ENCODE data around the gene SERP2. TPM values are rescaled to one million over a fixed set of nuclear protein-coding genes. Genes with fewer than 3 reads are reported as not detected.

Gene SERP2
- total RNA-seq, 1 experiment from 2014 or later = 1.2 TPM

- Histone ChIP-seq H3F3A (ENCODE audit: low read length, unreplicated experiment) (no peaks in the 10 kb centered on the region), H3K27me3 (ENCODE audit: low read length) (no peaks in the 10 kb centered on the region), H2AFZ (ENCODE audit: low read length) (no peak overlapping the region), H3K9ac (ENCODE audit: low read length) (no peak overlapping the region), H4K20me1 (ENCODE audit: low read length) (no peaks in the 10 kb centered on the region), H3K79me2 (ENCODE audit: low read length) (no peaks in the 10 kb centered on the region), H3K4me1 (ENCODE audit: insufficient read depth, low read length) (no peaks in the 10 kb centered on the region), H3K27ac (ENCODE audit: low read length) (no peak overlapping the region), H3K4me3 (ENCODE audit: low read length) (no peak overlapping the region), H3K4me2 (ENCODE audit: low read length) (no peak overlapping the region), H3K9me3 (ENCODE audit: low read length) (no peaks in the 10 kb centered on the region), H3K36me3 (ENCODE audit: low read depth, low read length) (no peaks in the 10 kb centered on the region), H3K9me2 (replicated peaks; ENCODE audit: low read length) (no peaks in the 10 kb centered on the region)
- TF ChIP-seq EZH2 (IDR thresholded peaks at IDR 0.05; ENCODE audit: low read length, unreplicated experiment) = no peak
- no peak for TF ChIP-seq CTCF (conservative IDR thresholded peaks at IDR 0.05; ENCODE audit: low read depth, low read length)
- no peak for TF ChIP-seq EZH2phosphoT487 (IDR thresholded peaks at IDR 0.05; ENCODE audit: borderline replicate concordance, low read length)
- DNase-seq = no peak
- ChIA-PET POLR2A (ENCODE audit: unreplicated experiment) (no interaction called here), CTCF (no interaction called here)
- intact Hi-C loops (cut with micrococcal nuclease) = no loop called here
- no peak for ATAC-seq
- no TSS peak for BruUV-seq (replicated peaks)
Measured at GRCh38 chr13:44411841-44412240, 38.2 kb downstream of the SERP2 start.

GRCh38 chr13:44412346-44412935, 38.8 kb downstream of the SERP2 start:
- Histone ChIP-seq H3K4me1 (ENCODE audit: insufficient read depth, low read length) (no peaks in the 10 kb centered on the region), H3K9ac (ENCODE audit: low read length) (no peak overlapping the region), H3K27me3 (ENCODE audit: low read length) (no peaks in the 10 kb centered on the region), H3K4me2 (ENCODE audit: low read length) (no peak overlapping the region), H3K9me2 (replicated peaks; ENCODE audit: low read length) (no peaks in the 10 kb centered on the region), H3K27ac (ENCODE audit: low read length) (no peak overlapping the region), H3F3A (ENCODE audit: low read length, unreplicated experiment) (no peaks in the 10 kb centered on the region), H4K20me1 (ENCODE audit: low read length) (no peaks in the 10 kb centered on the region), H3K36me3 (ENCODE audit: low read depth, low read length) (no peaks in the 10 kb centered on the region), H3K79me2 (ENCODE audit: low read length) (no peaks in the 10 kb centered on the region), H3K9me3 (ENCODE audit: low read length) (no peaks in the 10 kb centered on the region), H3K4me3 (ENCODE audit: low read length) (no peak overlapping the region), H2AFZ (ENCODE audit: low read length) (no peak overlapping the region)
- ATAC-seq (no peak), DNase-seq (no peak)
- ChIA-PET CTCF (no interaction called here), POLR2A (ENCODE audit: unreplicated experiment) (no interaction called here)
- TF ChIP-seq CTCF (conservative IDR thresholded peaks at IDR 0.05; ENCODE audit: low read depth, low read length) (no peak), EZH2phosphoT487 (IDR thresholded peaks at IDR 0.05; ENCODE audit: borderline replicate concordance, low read length) (no peak), EZH2 (IDR thresholded peaks at IDR 0.05; ENCODE audit: low read length, unreplicated experiment) (no peak)
- no TSS peak for BruUV-seq (replicated peaks)
- intact Hi-C loops (cut with micrococcal nuclease) = no loop called here

GRCh38 chr13:44413095-44413494, 39.5 kb downstream of the SERP2 start:
- Histone ChIP-seq H3F3A (ENCODE audit: low read length, unreplicated experiment) (no peaks in the 10 kb centered on the region), H3K4me3 (ENCODE audit: low read length) (no peak overlapping the region), H3K79me2 (ENCODE audit: low read length) (no peaks in the 10 kb centered on the region), H3K27me3 (ENCODE audit: low read length) (no peaks in the 10 kb centered on the region), H4K20me1 (ENCODE audit: low read length) (no peaks in the 10 kb centered on the region), H3K27ac (ENCODE audit: low read length) (no peak overlapping the region), H3K4me1 (ENCODE audit: insufficient read depth, low read length) (no peaks in the 10 kb centered on the region), H3K36me3 (ENCODE audit: low read depth, low read length) (no peaks in the 10 kb centered on the region), H2AFZ (ENCODE audit: low read length) (no peak overlapping the region), H3K9ac (ENCODE audit: low read length) (no peak overlapping the region), H3K9me3 (ENCODE audit: low read length) (no peaks in the 10 kb centered on the region), H3K4me2 (ENCODE audit: low read length) (no peak overlapping the region), H3K9me2 (replicated peaks; ENCODE audit: low read length) (no peaks in the 10 kb centered on the region)
- ChIA-PET POLR2A (ENCODE audit: unreplicated experiment) (no interaction called here), CTCF (no interaction called here)
- ATAC-seq (no peak), DNase-seq (no peak)
- intact Hi-C loops (cut with micrococcal nuclease) = no loop called here
- BruUV-seq (replicated peaks) = no TSS peak
- TF ChIP-seq EZH2 (IDR thresholded peaks at IDR 0.05; ENCODE audit: low read length, unreplicated experiment) (no peak), EZH2phosphoT487 (IDR thresholded peaks at IDR 0.05; ENCODE audit: borderline replicate concordance, low read length) (no peak), CTCF (conservative IDR thresholded peaks at IDR 0.05; ENCODE audit: low read depth, low read length) (no peak)

Data from PC-3 (cell line).